Ovary (tissue), 9 donors: Measurements from ENCODE around the gene HK3. TPM values are rescaled to one million over a fixed set of nuclear protein-coding genes. Genes with fewer than 3 reads are reported as not detected.

Source experiments
- DNase-seq, 5 donors: peaks; one replicate each; pipeline ENCODE4 v3.0.0-alpha.2; 2019 to 2020
- H3K27ac ChIP-seq, 2 donors: fragments of 200-600 bp; one replicate each; pipeline versions ENCODE4 v1.5.1 to v1.8.0; 2019 to 2022
- H3K27me3 ChIP-seq: fragments of 200-600 bp; one replicate; pipeline ENCODE4 v1.8.0; 2022
- H3K36me3 ChIP-seq: fragments of 200-600 bp; sonication (generic); one replicate; pipeline ENCODE4 v1.5.1; 2019
- H3K4me1 ChIP-seq: one replicate; pipeline ENCODE4 v1.8.1; 2013; ENCODE audit warnings: mild to moderate bottlenecking, moderate library complexity; ENCODE audit not compliant: insufficient read depth
- H3K4me3 ChIP-seq: fragments of 200-600 bp; sonication (generic); one replicate; pipeline ENCODE4 v1.5.1; 2017
- H3K9me3 ChIP-seq, 2 donors: fragments of 200-600 bp in 1 of 2; sonication (generic) in 1 of 2; one replicate each; pipeline versions ENCODE4 v1.5.1 to v1.8.1; 2013 to 2019; ENCODE audit warnings: mild to moderate bottlenecking in 1 of 2, moderate library complexity in 1 of 2
- CTCF ChIP-seq, 3 donors: fragments of 450-650 bp in 2 of 3; fragments of 200-600 bp in 1 of 3; IDR thresholded peaks; one replicate each; pipeline versions ENCODE4 v1.5.1 to v1.8.0; 2016 to 2022; ENCODE audit warnings: antibody characterized with exemption in 3 of 3, mild to moderate bottlenecking in 1 of 3
- EP300 ChIP-seq: sonication (generic); formaldehyde crosslinking; IDR thresholded peaks from one replicate; pipeline ENCODE4 v1.6.1; 2017; ENCODE audit warnings: antibody characterized with exemption
- POLR2A ChIP-seq: fragments of 450-650 bp; IDR thresholded peaks from one replicate; pipeline ENCODE4 v1.6.1; 2017; ENCODE audit warnings: antibody characterized with exemption, mild to moderate bottlenecking, moderate library complexity
- WGBS, 3 donors: extraction: QIAGEN DNeasy Blood & Tissue Kit in 1 of 3; methylation state at CpG; one replicate each; pipeline versions ENCODE4 v1.1.5 to v1.1.7; 2013 to 2017; 5-methylcytosine and 5-hydroxymethylcytosine counted together
- intact Hi-C, 4 donors: fragments of 100-400 bp; cut with DNase I; formaldehyde crosslinking; loops; one replicate each; pipeline versions ENCODE4 v1.11.0 to v1.15.1; 2022 to 2023
- polyA plus RNA-seq, 2 donors: library from polyadenylated mRNA; stranded (reverse); fragments of 200-250 nt in 1 of 2; fragments of 350-450 nt in 1 of 2; fragmentation: Illumina TruSeq in 1 of 2; extraction: RNeasy Lipid Tissue Mini Kit (QIAGEN cat#74804) in 1 of 2; gene quantifications; one replicate each; pipeline ENCODE4 v1.2.3, GENCODE V29; 2013 to 2014
- total RNA-seq, 7 donors: library from RNA; depleted of rRNA in 2 of 7; stranded (reverse); fragments of >200 nt in 2 of 7; fragmentation: NEBNext Ultra II Directional in 3 of 7; extraction: Animal tissue kit (Norgen Biotek cat#: 25700) in 3 of 7; gene quantifications; one replicate each; pipeline versions ENCODE4 v1.1.0 to v1.2.4, GENCODE V29; 2016 to 2023
- donor health status: DM: no; HTN: no; CAD: no; lungs with moderate emphysema.
- donor health status: DM: no; HTN: no; CAD: no.
- donor health status: Bipolar disorder and iron deficiency.
- donor health status: DM: yes; HTN: yes; CAD: no.
- donor health status: DM: no; HTN: no; CAD: no.
- donor health status: DM: yes; HTN: yes; CAD: no.

HK3 gene
- total and polyA plus RNA-seq, 9 donors = 0.61 to 9.9 (median 2.3) TPM

GRCh38 chr5:176878463-176878862, 20.7 kb downstream of the HK3 start:
- 78 to 89% (median 83%) methylated on average over 12 of the region's 12 CpGs for WGBS, 3 donors
- DNase-seq = no peak
- intact Hi-C loops = no loop called here
- Histone ChIP-seq H3K36me3 (no peaks in the 10 kb centered on the region), H3K4me3 (no peak overlapping the region), H3K27ac (no peak overlapping the region), H3K4me1 (no peaks in the 10 kb centered on the region), H3K27me3 (no peaks in the 10 kb centered on the region), H3K9me3 (no peaks in the 10 kb centered on the region)
- no peak for TF ChIP-seq POLR2A
- TF ChIP-seq CTCF (IDR thresholded peaks at IDR 0.05) = no peak

GRCh38 chr5:176877793-176878331, 21.3 kb downstream of the HK3 start:
- Histone ChIP-seq H3K36me3 (no peaks in the 10 kb centered on the region), H3K9me3 (no peaks in the 10 kb centered on the region), H3K27me3 (no peaks in the 10 kb centered on the region), H3K4me3 (no peak overlapping the region), H3K27ac (no peak overlapping the region), H3K4me1 (no peaks in the 10 kb centered on the region)
- no peak for DNase-seq
- no peak for TF ChIP-seq EP300
- TF ChIP-seq CTCF (IDR thresholded peaks at IDR 0.05) = no peak
- no peak for TF ChIP-seq POLR2A
- intact Hi-C loops = no loop called here
- WGBS, 3 donors = 31 to 60% (median 38%) methylated on average over 17 to 21 of the region's 21 CpGs

- no peak for DNase-seq
- H3K4me3 ChIP-seq = no peak overlapping the region
- H3K27me3 ChIP-seq = no peaks in the 10 kb centered on the region
- no peak for TF ChIP-seq CTCF (IDR thresholded peaks at IDR 0.05)
- no peak for TF ChIP-seq EP300
- no peak for TF ChIP-seq POLR2A
- 72 to 75% (median 74%) methylated on average over 24 of the region's 24 CpGs for WGBS, 3 donors
- H3K36me3 ChIP-seq = no peaks in the 10 kb centered on the region
- no peak overlapping the region for H3K27ac ChIP-seq
- no peaks in the 10 kb centered on the region for H3K4me1 ChIP-seq
- no peaks in the 10 kb centered on the region for H3K9me3 ChIP-seq
- intact Hi-C loops = no loop called here
Measured at GRCh38 chr5:176876506-176877431, 22.4 kb downstream of the HK3 start.

- Histone ChIP-seq H3K27me3 (no peaks in the 10 kb centered on the region), H3K9me3 (no peaks in the 10 kb centered on the region), H3K4me3 (no peak overlapping the region), H3K4me1 (no peaks in the 10 kb centered on the region), H3K27ac (no peak overlapping the region), H3K36me3 (no peaks in the 10 kb centered on the region)
- 27 to 33% (median 30%) methylated on average over 24 to 27 of the region's 27 CpGs for WGBS, 3 donors
- intact Hi-C loops = no loop called here
- TF ChIP-seq POLR2A (no peak), EP300 (no peak), CTCF (IDR thresholded peaks at IDR 0.05) (no peak)
- DNase-seq = no peak
Measured at GRCh38 chr5:176875783-176876505, 23.2 kb downstream of the HK3 start.
